ENCODE measurements around the gene TRPV6. TPM values are rescaled to one million over a fixed set of nuclear protein-coding genes. Genes with fewer than 3 reads are reported as not detected.
A peak's percentile ranks its signal among the peaks of the same experiment; 100 is the strongest.

The TRPV6 gene
- total and polyA plus RNA-seq, 7 donors: under 0.01 TPM; not detected in 6

DNA sequence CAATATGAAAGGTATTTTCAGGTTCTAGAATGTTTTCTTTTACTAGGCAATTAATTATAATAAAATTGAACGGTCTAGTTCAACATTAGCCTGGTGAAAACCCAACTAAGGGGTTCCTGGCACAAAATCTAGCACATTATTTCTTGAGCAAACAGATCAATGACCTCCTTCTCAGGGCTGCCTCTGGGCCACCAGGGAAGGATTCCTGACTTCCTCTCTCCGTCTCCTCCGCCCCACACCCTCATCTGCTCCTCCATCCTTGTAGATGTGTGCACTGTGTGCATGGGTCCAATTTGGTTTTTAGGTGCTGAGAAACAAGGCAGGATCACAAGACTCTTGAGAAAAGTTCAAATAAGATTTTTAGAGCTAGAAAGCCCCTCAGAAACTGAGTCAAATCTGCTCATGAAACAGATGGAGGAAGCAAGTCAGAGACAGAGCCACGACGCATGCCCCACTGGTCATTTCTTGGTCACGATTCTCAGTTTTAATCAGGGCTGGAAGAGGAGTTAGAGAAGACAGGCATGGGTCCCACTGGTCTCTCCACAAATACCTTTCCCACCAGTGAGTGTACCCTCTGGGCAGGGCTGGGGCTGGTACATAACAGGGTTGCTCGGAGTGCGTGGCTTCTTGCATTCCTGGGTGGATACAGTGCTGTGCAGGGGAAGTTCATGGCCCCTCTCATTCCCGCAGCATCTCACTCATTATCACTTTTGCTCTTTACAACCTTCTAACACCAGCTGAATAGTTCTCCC lies 3.8 kb downstream of the TRPV6 start:
- TF ChIP-seq, protein P1, sequence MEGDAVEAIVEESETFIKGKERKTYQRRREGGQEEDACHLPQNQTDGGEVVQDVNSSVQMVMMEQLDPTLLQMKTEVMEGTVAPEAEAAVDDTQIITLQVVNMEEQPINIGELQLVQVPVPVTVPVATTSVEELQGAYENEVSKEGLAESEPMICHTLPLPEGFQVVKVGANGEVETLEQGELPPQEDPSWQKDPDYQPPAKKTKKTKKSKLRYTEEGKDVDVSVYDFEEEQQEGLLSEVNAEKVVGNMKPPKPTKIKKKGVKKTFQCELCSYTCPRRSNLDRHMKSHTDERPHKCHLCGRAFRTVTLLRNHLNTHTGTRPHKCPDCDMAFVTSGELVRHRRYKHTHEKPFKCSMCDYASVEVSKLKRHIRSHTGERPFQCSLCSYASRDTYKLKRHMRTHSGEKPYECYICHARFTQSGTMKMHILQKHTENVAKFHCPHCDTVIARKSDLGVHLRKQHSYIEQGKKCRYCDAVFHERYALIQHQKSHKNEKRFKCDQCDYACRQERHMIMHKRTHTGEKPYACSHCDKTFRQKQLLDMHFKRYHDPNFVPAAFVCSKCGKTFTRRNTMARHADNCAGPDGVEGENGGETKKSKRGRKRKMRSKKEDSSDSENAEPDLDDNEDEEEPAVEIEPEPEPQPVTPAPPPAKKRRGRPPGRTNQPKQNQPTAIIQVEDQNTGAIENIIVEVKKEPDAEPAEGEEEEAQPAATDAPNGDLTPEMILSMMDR (IDR thresholded peaks at IDR 0.05): no peak
- WGBS, 3 donors: 76 to 88% (median 83%) methylated on average over 9 of the region's 9 CpGs
- DNase-seq (no peak), ATAC-seq (no peak)
- no peak overlapping the region for H3K27ac ChIP-seq
- H3K36me3 ChIP-seq (ENCODE audit: insufficient read depth in 1 of 2, low read depth in 1 of 2): no peaks in the 10 kb centered on the region
- H3K4me1 ChIP-seq: no peaks in the 10 kb centered on the region
- no peak overlapping the region for H3K4me3 ChIP-seq
- intact Hi-C loops (cut with DNase I): no loop called here
- H3K27me3 ChIP-seq (ENCODE audit: insufficient read depth in 3 of 3, low read length in 2 of 3): peaks cover 0 to 22% (median 13%) of the 10 kb centered on the region in 3 donors
- H3K9me3 ChIP-seq: no peaks in the 10 kb centered on the region

GRCh38 chr7:142880876-142881505 lies 4.6 kb downstream of the TRPV6 start:
- H3K9me3 ChIP-seq: no peaks in the 10 kb centered on the region
- ATAC-seq (no peak), DNase-seq (no peak)
- intact Hi-C loops (cut with DNase I): no loop called here
- H3K36me3 ChIP-seq (ENCODE audit: insufficient read depth in 1 of 2, low read depth in 1 of 2): no peaks in the 10 kb centered on the region
- H3K27ac ChIP-seq: no peak overlapping the region
- TF ChIP-seq, protein P1 (IDR thresholded peaks at IDR 0.05): peak; percentile 43
- no peaks in the 10 kb centered on the region for H3K4me1 ChIP-seq
- peaks cover 0 to 22% (median 11%) of the 10 kb centered on the region in 3 donors for H3K27me3 ChIP-seq (ENCODE audit: insufficient read depth in 3 of 3, low read length in 2 of 3)
- no peak overlapping the region for H3K4me3 ChIP-seq
- WGBS, 3 donors: 32 to 34% (median 32%) methylated on average over 8 of the region's 8 CpGs

GRCh38 chr7:142879060-142879459 lies 6.5 kb downstream of the TRPV6 start:
- no peak for ATAC-seq
- no peak for DNase-seq
- H3K27me3 ChIP-seq (ENCODE audit: insufficient read depth in 3 of 3, low read length in 2 of 3): peaks cover 0 to 20% (median 8%) of the 10 kb centered on the region in 3 donors
- H3K4me3 ChIP-seq: no peak overlapping the region
- TF ChIP-seq, protein P1 (IDR thresholded peaks at IDR 0.05): no peak
- H3K9me3 ChIP-seq: no peaks in the 10 kb centered on the region
- intact Hi-C loops (cut with DNase I): no loop called here
- H3K27ac ChIP-seq: no peak overlapping the region
- 43 to 60% (median 43%) methylated on average over 5 of the region's 5 CpGs for WGBS, 3 donors
- no peaks in the 10 kb centered on the region for H3K4me1 ChIP-seq
- no peaks in the 10 kb centered on the region for H3K36me3 ChIP-seq (ENCODE audit: insufficient read depth in 1 of 2, low read depth in 1 of 2)

DNA sequence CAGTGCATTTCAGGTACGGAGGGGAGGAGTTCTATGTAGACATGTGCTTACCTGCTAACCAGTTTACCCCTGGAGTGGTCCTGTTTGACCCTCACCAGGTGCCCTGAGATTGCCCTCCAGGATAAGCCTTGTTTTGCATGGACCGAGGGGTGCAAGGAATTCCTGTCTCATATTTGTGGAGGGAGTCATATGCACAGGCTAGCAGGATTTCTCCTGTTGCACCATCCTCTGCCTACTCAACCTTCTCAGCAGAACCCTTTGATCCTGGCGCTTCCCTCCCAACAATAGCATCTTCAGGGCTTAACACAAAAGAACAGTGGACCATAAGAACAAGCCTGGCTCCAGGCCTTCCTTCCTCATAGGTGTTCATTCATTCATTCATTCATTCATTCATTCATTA lies 7.2 kb downstream of the TRPV6 start:
- Histone ChIP-seq H3K4me1 (no peaks in the 10 kb centered on the region), H3K27ac (no peak overlapping the region), H3K4me3 (no peak overlapping the region), H3K27me3 (ENCODE audit: insufficient read depth in 3 of 3, low read length in 2 of 3) (peaks cover 0 to 18% (median 6%) of the 10 kb centered on the region in 3 donors), H3K9me3 (no peaks in the 10 kb centered on the region), H3K36me3 (ENCODE audit: insufficient read depth in 1 of 2, low read depth in 1 of 2) (no peaks in the 10 kb centered on the region)
- 91 to 95% (median 95%) methylated on average over 3 of the region's 3 CpGs for WGBS, 3 donors
- TF ChIP-seq, protein P1 (IDR thresholded peaks at IDR 0.05): no peak
- intact Hi-C loops (cut with DNase I): no loop called here
- DNase-seq: no peak
- ATAC-seq: no peak

All from psoas muscle (tissue), 8 donors.